ENCODE measurements around the gene SLIT3. TPM values are rescaled to one million over a fixed set of nuclear protein-coding genes. Genes with fewer than 3 reads are reported as not detected.

The SLIT3 gene
- total and polyA plus RNA-seq, 9 of the 15 experiments (the other 6 are each of a cell fraction or from before 2014, with no cell fraction given), result 0.01 to 0.04 TPM; not detected in 7

- no TSS peak for BruUV-seq (replicated peaks)
- Histone ChIP-seq H3K9me1 (ENCODE audit: control insufficient read depth, insufficient read depth, low read length) (no peaks in the 10 kb centered on the region), H3K27me3 (ENCODE audit: control insufficient read depth in 2 of 2, insufficient read depth in 2 of 2, low read length in 2 of 2) (peaks cover 3 to 21% of the 10 kb centered on the region in 2 experiments; a peak in 4 of 5 replicates), H3K9ac (ENCODE audit: insufficient read depth in 1 of 2, low read depth in 2 of 2, low read length in 2 of 2) (no peak overlapping the region), H3K4me2 (ENCODE audit: insufficient read depth, low read length) (no peak overlapping the region), H3K4me3 (no peak overlapping the region), H4K20me1 (replicated peaks; ENCODE audit: control insufficient read depth, insufficient read depth, low read length) (peaks cover 3% of the 10 kb centered on the region; the same call in 1 of the 2 replicates), H3K9me3 (replicated peaks; ENCODE audit: control insufficient read depth, insufficient read depth, low read depth, low read length) (no peaks in the 10 kb centered on the region), H3K27ac (ENCODE audit: extremely low read depth, low read depth, low read length) (no peak overlapping the region), H2AFZ (ENCODE audit: low read depth, low read length) (no peak overlapping the region), H3K36me3 (ENCODE audit: control insufficient read depth, insufficient read depth, low read length) (no peaks in the 10 kb centered on the region), H3K79me2 (ENCODE audit: control insufficient read depth, insufficient read depth, low read length) (no peaks in the 10 kb centered on the region), H3K4me1 (replicated peaks in 1 of 2; ENCODE audit: control insufficient read depth in 2 of 2, insufficient read depth in 2 of 2, low read length in 2 of 2) (no peaks in the 10 kb centered on the region)
- no peak for TF ChIP-seq CHD7 (IDR thresholded peaks at IDR 0.05; ENCODE audit: low read depth, low read length)
- no peak for TF ChIP-seq GTF3C2 (IDR thresholded peaks at IDR 0.05; ENCODE audit: borderline replicate concordance, extremely low read depth, insufficient read length)
- TF ChIP-seq CBFB (CRISPR knock-in tag; IDR thresholded peaks at IDR 0.05), result no peak
- no peak for TF ChIP-seq ZBTB1 (CRISPR knock-in tag; IDR thresholded peaks at IDR 0.05; ENCODE audit: borderline replicate concordance, low read depth)
- no peak for TF ChIP-seq ZNF431 (CRISPR knock-in tag; IDR thresholded peaks at IDR 0.05)
- no peak for TF ChIP-seq ZNF551 (CRISPR knock-in tag; IDR thresholded peaks at IDR 0.05)
- TF ChIP-seq IRF9 (tag; IDR thresholded peaks at IDR 0.05), result no peak
- no peak for DNase-seq (ENCODE audit: extremely low read depth in 1 of 4, low spot score in 3 of 4)
- intact Hi-C loops (cut with micrococcal nuclease) (no loop called here), in situ Hi-C loops (cut with MboI) (no loop called here)
- ChIA-PET CTCF (ENCODE audit: low intra/inter-chr PET ratio) (no interaction called here), POLR2A (no interaction called here)
- ATAC-seq, result no peak
- FAIRE-seq, result no peak
- 0% methylated on average over 6 of the region's 6 CpGs for WGBS (ENCODE audit: insufficient coverage, low coverage, missing lambda C conversion rate)
Observed at GRCh38 chr5:168832308-168832707, 468.6 kb downstream of the SLIT3 start.
